ENCODE results near the gene PROX2.
A peak's percentile ranks its signal among the peaks of the same experiment; 100 is the strongest.

The PROX2 gene

GRCh38 chr14:74893614-74894091 is 17.7 kb upstream of the PROX2 start:
- H4K8ac ChIP-seq (ENCODE audit: low read length) = no peak overlapping the region
- peaks cover 39% of the 10 kb centered on the region for H3K79me1 ChIP-seq (replicated peaks; ENCODE audit: low read length, poor library complexity, severe bottlenecking)
- no peak overlapping the region for H3K4me3 ChIP-seq (ENCODE audit: insufficient read depth in 1 of 2, low read depth in 1 of 2, low read length in 2 of 2)
- peaks cover 3% of the 10 kb centered on the region for H3K4me1 ChIP-seq (ENCODE audit: control insufficient read depth, insufficient read depth, low read depth, low read length)
- 97% methylated on average over 3 of the region's 4 CpGs for WGBS
- peaks cover 49 to 93% of the 10 kb centered on the region in 2 experiments for H3K36me3 ChIP-seq (ENCODE audit: control insufficient read depth in 1 of 2, insufficient read depth in 2 of 2, low read depth in 1 of 2, low read length in 2 of 2)
- H3K9me3 ChIP-seq (ENCODE audit: control insufficient read depth, low read length) = no peaks in the 10 kb centered on the region
- H2AFZ ChIP-seq (ENCODE audit: low read depth, low read length) = no peak overlapping the region
- H3K9ac ChIP-seq (ENCODE audit: low read length) = no peak overlapping the region
- H2BK120ac ChIP-seq (ENCODE audit: low read depth, low read length) = no peak overlapping the region
- no peak overlapping the region for H3K18ac ChIP-seq (ENCODE audit: low read depth in 1 of 2, low read length in 2 of 2)
- no peak overlapping the region for H3K23ac ChIP-seq (ENCODE audit: low read length in 2 of 2)
- no peak for DNase-seq
- H2BK15ac ChIP-seq (ENCODE audit: low read depth, poor library complexity, severe bottlenecking) = no peak overlapping the region
- no peak overlapping the region for H2BK12ac ChIP-seq (ENCODE audit: low read length in 2 of 2)
- H2BK5ac ChIP-seq (ENCODE audit: low read depth, low read length, poor library complexity, severe bottlenecking) = no peak overlapping the region
- H2AK5ac ChIP-seq (ENCODE audit: low read length, severe bottlenecking) = no peak overlapping the region
- H3K27ac ChIP-seq (ENCODE audit: low read length, poor library complexity, severe bottlenecking) = no peak overlapping the region
- no peak overlapping the region for H3K14ac ChIP-seq (ENCODE audit: low read length in 2 of 2)
- H3K4me2 ChIP-seq (ENCODE audit: low read length, poor library complexity, severe bottlenecking) = no peak overlapping the region
- no peak overlapping the region for H3K4ac ChIP-seq (ENCODE audit: low read depth in 1 of 2, low read length in 2 of 2)
- H3K27me3 ChIP-seq (ENCODE audit: control insufficient read depth in 1 of 2, insufficient read depth in 1 of 2, low read length in 2 of 2) = no peaks in the 10 kb centered on the region
- H4K91ac ChIP-seq (ENCODE audit: low read length) = no peak overlapping the region

- no peak overlapping the region for H3K27ac ChIP-seq (ENCODE audit: low read length, poor library complexity, severe bottlenecking)
- no peaks in the 10 kb centered on the region for H3K27me3 ChIP-seq (ENCODE audit: control insufficient read depth in 1 of 2, insufficient read depth in 1 of 2, low read length in 2 of 2)
- H3K36me3 ChIP-seq (ENCODE audit: control insufficient read depth in 1 of 2, insufficient read depth in 2 of 2, low read depth in 1 of 2, low read length in 2 of 2) = peaks cover 44 to 89% of the 10 kb centered on the region in 2 experiments
- peaks cover 36% of the 10 kb centered on the region for H3K79me1 ChIP-seq (replicated peaks; ENCODE audit: low read length, poor library complexity, severe bottlenecking)
- no peak overlapping the region for H3K14ac ChIP-seq (ENCODE audit: low read length in 2 of 2)
- no peak overlapping the region for H3K4ac ChIP-seq (ENCODE audit: low read depth in 1 of 2, low read length in 2 of 2)
- no peak overlapping the region for H3K23ac ChIP-seq (ENCODE audit: low read length in 2 of 2)
- 91% methylated on average over 5 of the region's 5 CpGs for WGBS
- H3K4me1 ChIP-seq (ENCODE audit: control insufficient read depth, insufficient read depth, low read depth, low read length) = peaks cover 4% of the 10 kb centered on the region
- no peak overlapping the region for H2BK12ac ChIP-seq (ENCODE audit: low read length in 2 of 2)
- no peak overlapping the region for H4K8ac ChIP-seq (ENCODE audit: low read length)
- H3K9ac ChIP-seq (ENCODE audit: low read length) = peak overlapping the region; percentile 26
- H2BK120ac ChIP-seq (ENCODE audit: low read depth, low read length) = no peak overlapping the region
- no peak overlapping the region for H2AFZ ChIP-seq (ENCODE audit: low read depth, low read length)
- H3K4me3 ChIP-seq (ENCODE audit: insufficient read depth in 1 of 2, low read depth in 1 of 2, low read length in 2 of 2) = no peak overlapping the region
- H3K4me2 ChIP-seq (ENCODE audit: low read length, poor library complexity, severe bottlenecking) = no peak overlapping the region
- H2BK15ac ChIP-seq (ENCODE audit: low read depth, poor library complexity, severe bottlenecking) = no peak overlapping the region
- no peak overlapping the region for H3K18ac ChIP-seq (ENCODE audit: low read depth in 1 of 2, low read length in 2 of 2)
- no peaks in the 10 kb centered on the region for H3K9me3 ChIP-seq (ENCODE audit: control insufficient read depth, low read length)
- no peak overlapping the region for H4K91ac ChIP-seq (ENCODE audit: low read length)
- H2BK5ac ChIP-seq (ENCODE audit: low read depth, low read length, poor library complexity, severe bottlenecking) = no peak overlapping the region
- no peak for DNase-seq
- no peak overlapping the region for H2AK5ac ChIP-seq (ENCODE audit: low read length, severe bottlenecking)
Measured at GRCh38 chr14:74892745-74893144, 16.8 kb upstream of the PROX2 start.

- no peak overlapping the region for H3K4ac ChIP-seq (ENCODE audit: low read depth in 1 of 2, low read length in 2 of 2)
- no peak for DNase-seq
- H3K4me2 ChIP-seq (ENCODE audit: low read length, poor library complexity, severe bottlenecking) = no peak overlapping the region
- H3K14ac ChIP-seq (ENCODE audit: low read length in 2 of 2) = no peak overlapping the region
- no peak overlapping the region for H2BK15ac ChIP-seq (ENCODE audit: low read depth, poor library complexity, severe bottlenecking)
- H3K9ac ChIP-seq (ENCODE audit: low read length) = peak overlapping the region; percentile 26
- peaks cover 34% of the 10 kb centered on the region for H3K79me1 ChIP-seq (replicated peaks; ENCODE audit: low read length, poor library complexity, severe bottlenecking)
- peaks cover 42 to 88% of the 10 kb centered on the region in 2 experiments for H3K36me3 ChIP-seq (ENCODE audit: control insufficient read depth in 1 of 2, insufficient read depth in 2 of 2, low read depth in 1 of 2, low read length in 2 of 2)
- no peak overlapping the region for H2AFZ ChIP-seq (ENCODE audit: low read depth, low read length)
- no peaks in the 10 kb centered on the region for H3K27me3 ChIP-seq (ENCODE audit: control insufficient read depth in 1 of 2, insufficient read depth in 1 of 2, low read length in 2 of 2)
- no peak overlapping the region for H3K4me3 ChIP-seq (ENCODE audit: insufficient read depth in 1 of 2, low read depth in 1 of 2, low read length in 2 of 2)
- H3K27ac ChIP-seq (ENCODE audit: low read length, poor library complexity, severe bottlenecking) = no peak overlapping the region
- no peak overlapping the region for H2AK5ac ChIP-seq (ENCODE audit: low read length, severe bottlenecking)
- no peak overlapping the region for H2BK12ac ChIP-seq (ENCODE audit: low read length in 2 of 2)
- no peaks in the 10 kb centered on the region for H3K9me3 ChIP-seq (ENCODE audit: control insufficient read depth, low read length)
- WGBS = 78% methylated on average over 6 of the region's 6 CpGs
- no peak overlapping the region for H2BK120ac ChIP-seq (ENCODE audit: low read depth, low read length)
- H4K91ac ChIP-seq (ENCODE audit: low read length) = no peak overlapping the region
- no peak overlapping the region for H3K18ac ChIP-seq (ENCODE audit: low read depth in 1 of 2, low read length in 2 of 2)
- no peak overlapping the region for H3K23ac ChIP-seq (ENCODE audit: low read length in 2 of 2)
- H2BK5ac ChIP-seq (ENCODE audit: low read depth, low read length, poor library complexity, severe bottlenecking) = no peak overlapping the region
- peaks cover 4% of the 10 kb centered on the region for H3K4me1 ChIP-seq (ENCODE audit: control insufficient read depth, insufficient read depth, low read depth, low read length)
- no peak overlapping the region for H4K8ac ChIP-seq (ENCODE audit: low read length)
Measured at GRCh38 chr14:74891870-74892269, 15.9 kb upstream of the PROX2 start.

GRCh38 chr14:74890262-74890661 is 14.3 kb upstream of the PROX2 start:
- H3K4me3 ChIP-seq (ENCODE audit: insufficient read depth in 1 of 2, low read depth in 1 of 2, low read length in 2 of 2) = no peak overlapping the region
- H3K9ac ChIP-seq (ENCODE audit: low read length) = no peak overlapping the region
- H2BK5ac ChIP-seq (ENCODE audit: low read depth, low read length, poor library complexity, severe bottlenecking) = no peak overlapping the region
- H2AK5ac ChIP-seq (ENCODE audit: low read length, severe bottlenecking) = no peak overlapping the region
- no peak overlapping the region for H4K8ac ChIP-seq (ENCODE audit: low read length)
- no peak overlapping the region for H2BK15ac ChIP-seq (ENCODE audit: low read depth, poor library complexity, severe bottlenecking)
- peaks cover 34 to 81% of the 10 kb centered on the region in 2 experiments for H3K36me3 ChIP-seq (ENCODE audit: control insufficient read depth in 1 of 2, insufficient read depth in 2 of 2, low read depth in 1 of 2, low read length in 2 of 2)
- H2AFZ ChIP-seq (ENCODE audit: low read depth, low read length) = no peak overlapping the region
- H3K27ac ChIP-seq (ENCODE audit: low read length, poor library complexity, severe bottlenecking) = no peak overlapping the region
- peaks cover 8% of the 10 kb centered on the region for H3K4me1 ChIP-seq (ENCODE audit: control insufficient read depth, insufficient read depth, low read depth, low read length)
- no peak overlapping the region for H3K4me2 ChIP-seq (ENCODE audit: low read length, poor library complexity, severe bottlenecking)
- no peak overlapping the region for H3K18ac ChIP-seq (ENCODE audit: low read depth in 1 of 2, low read length in 2 of 2)
- H2BK12ac ChIP-seq (ENCODE audit: low read length in 2 of 2) = no peak overlapping the region
- H3K14ac ChIP-seq (ENCODE audit: low read length in 2 of 2) = no peak overlapping the region
- no peak overlapping the region for H3K4ac ChIP-seq (ENCODE audit: low read depth in 1 of 2, low read length in 2 of 2)
- no peak overlapping the region for H3K23ac ChIP-seq (ENCODE audit: low read length in 2 of 2)
- over 99% methylated on average over 6 of the region's 6 CpGs for WGBS
- H4K91ac ChIP-seq (ENCODE audit: low read length) = no peak overlapping the region
- H3K9me3 ChIP-seq (ENCODE audit: control insufficient read depth, low read length) = no peaks in the 10 kb centered on the region
- peaks cover 25% of the 10 kb centered on the region for H3K79me1 ChIP-seq (replicated peaks; ENCODE audit: low read length, poor library complexity, severe bottlenecking)
- no peak for DNase-seq
- H3K27me3 ChIP-seq (ENCODE audit: control insufficient read depth in 1 of 2, insufficient read depth in 1 of 2, low read length in 2 of 2) = no peaks in the 10 kb centered on the region
- H2BK120ac ChIP-seq (ENCODE audit: low read depth, low read length) = no peak overlapping the region
